GM04503 (cell line): ENCODE results near the gene TTYH1.

ENCODE experiments used
- DNase-seq: peaks from one replicate; pipeline ENCODE4 v3.0.0-alpha.2; 2012; ENCODE audit warnings: low read depth

Gene TTYH1

GRCh38 chr19:54424201-54424600 is 8.9 kb downstream of the TTYH1 start:
- DNase-seq, result no peak

- DNase-seq, result no peak
These were observed 9.6 kb downstream of the TTYH1 start for GRCh38 chr19:54424660-54425381.

- DNase-seq, result no peak
These were observed 10.1 kb downstream of the TTYH1 start for GRCh38 chr19:54425382-54425723.

GRCh38 chr19:54426291-54426931 is 11.1 kb downstream of the TTYH1 start:
- no peak for DNase-seq

- DNase-seq, result no peak
These were observed 12.3 kb downstream of the TTYH1 start for GRCh38 chr19:54427586-54427985.

- DNase-seq, result no peak
These were observed 13.3 kb downstream of the TTYH1 start for GRCh38 chr19:54428323-54429175.

GRCh38 chr19:54429176-54429495 is 13.9 kb downstream of the TTYH1 start:
- no peak for DNase-seq

- no peak for DNase-seq
These were observed 14.4 kb downstream of the TTYH1 start for GRCh38 chr19:54429545-54430227.

GRCh38 chr19:54430306-54431254 is 15.3 kb downstream of the TTYH1 start:
- no peak for DNase-seq

GRCh38 chr19:54431255-54431838 is 16.1 kb downstream of the TTYH1 start:
- no peak for DNase-seq

GRCh38 chr19:54432144-54432738 is 17.0 kb downstream of the TTYH1 start:
- no peak for DNase-seq

- no peak for DNase-seq
These were observed 18.4 kb downstream of the TTYH1 start for GRCh38 chr19:54433697-54434096.

- no peak for DNase-seq
These were observed 19.0 kb downstream of the TTYH1 start for GRCh38 chr19:54434112-54434872.

GRCh38 chr19:54434873-54435214 is 19.6 kb downstream of the TTYH1 start:
- no peak for DNase-seq

GRCh38 chr19:54435551-54436016 is 20.3 kb downstream of the TTYH1 start:
- no peak for DNase-seq

- no peak for DNase-seq
These were observed 20.8 kb downstream of the TTYH1 start for GRCh38 chr19:54436031-54436523.

GRCh38 chr19:54436628-54437252 is 21.5 kb downstream of the TTYH1 start:
- DNase-seq, result no peak

- DNase-seq, result no peak
These were observed 24.0 kb downstream of the TTYH1 start for GRCh38 chr19:54439174-54439851.

GRCh38 chr19:54440641-54441040 is 25.4 kb downstream of the TTYH1 start:
- no peak for DNase-seq
